Measurements from ENCODE around the gene ZNF556.

- TF ChIP-seq EZH2 (IDR thresholded peaks at IDR 0.05; ENCODE audit: low read depth, unreplicated experiment): no peak
- TF ChIP-seq, protein P1, sequence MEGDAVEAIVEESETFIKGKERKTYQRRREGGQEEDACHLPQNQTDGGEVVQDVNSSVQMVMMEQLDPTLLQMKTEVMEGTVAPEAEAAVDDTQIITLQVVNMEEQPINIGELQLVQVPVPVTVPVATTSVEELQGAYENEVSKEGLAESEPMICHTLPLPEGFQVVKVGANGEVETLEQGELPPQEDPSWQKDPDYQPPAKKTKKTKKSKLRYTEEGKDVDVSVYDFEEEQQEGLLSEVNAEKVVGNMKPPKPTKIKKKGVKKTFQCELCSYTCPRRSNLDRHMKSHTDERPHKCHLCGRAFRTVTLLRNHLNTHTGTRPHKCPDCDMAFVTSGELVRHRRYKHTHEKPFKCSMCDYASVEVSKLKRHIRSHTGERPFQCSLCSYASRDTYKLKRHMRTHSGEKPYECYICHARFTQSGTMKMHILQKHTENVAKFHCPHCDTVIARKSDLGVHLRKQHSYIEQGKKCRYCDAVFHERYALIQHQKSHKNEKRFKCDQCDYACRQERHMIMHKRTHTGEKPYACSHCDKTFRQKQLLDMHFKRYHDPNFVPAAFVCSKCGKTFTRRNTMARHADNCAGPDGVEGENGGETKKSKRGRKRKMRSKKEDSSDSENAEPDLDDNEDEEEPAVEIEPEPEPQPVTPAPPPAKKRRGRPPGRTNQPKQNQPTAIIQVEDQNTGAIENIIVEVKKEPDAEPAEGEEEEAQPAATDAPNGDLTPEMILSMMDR (conservative IDR thresholded peaks at IDR 0.05; ENCODE audit: low read depth in 2 of 2): no peak
- no peak for TF ChIP-seq JUNB (IDR thresholded peaks at IDR 0.05; ENCODE audit: unreplicated experiment)
Observed at GRCh38 chr19:2896694-2897093, 29.6 kb downstream of the ZNF556 start.

Data from GM23338 (cell line).